ENCODE measurements around the gene PCNT.
A peak's percentile ranks its signal among the peaks of the same experiment; 100 is the strongest.

The PCNT gene

DNA sequence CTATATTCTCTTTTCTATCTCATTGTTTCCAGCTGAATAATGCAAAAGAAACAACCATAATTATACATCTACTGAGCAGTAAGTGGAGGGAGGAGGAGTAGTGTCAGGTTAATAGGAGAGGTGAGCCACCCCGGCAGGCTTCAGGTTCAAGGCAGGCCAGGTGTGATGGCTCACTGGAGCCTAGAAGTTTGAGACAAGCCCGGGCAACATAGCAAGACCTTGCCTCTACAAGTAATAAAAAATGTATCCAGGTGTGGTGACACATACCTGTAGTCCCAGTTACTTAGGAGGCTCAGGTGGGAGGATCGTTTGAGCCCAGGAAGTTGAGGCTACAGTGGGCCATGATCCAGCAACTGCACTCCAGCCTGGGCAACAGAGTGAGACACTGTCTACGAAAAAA, 132.8 kb downstream of the PCNT start:
- no peaks in the 10 kb centered on the region for H3K27me3 ChIP-seq (ENCODE audit: low read depth, low read length)
- no peak overlapping the region for H3K4me2 ChIP-seq (ENCODE audit: low read length)
- H3K4me1 ChIP-seq (ENCODE audit: low read length), result peaks cover 15% of the 10 kb centered on the region
- no peak overlapping the region for H3K4me3 ChIP-seq (ENCODE audit: low read length)
- H3K27ac ChIP-seq (ENCODE audit: low read length), result no peak overlapping the region
- H4K20me1 ChIP-seq (ENCODE audit: insufficient read depth, low read length), result no peaks in the 10 kb centered on the region
- H2AFZ ChIP-seq (ENCODE audit: low read depth, low read length), result no peak overlapping the region
- peaks cover 18% of the 10 kb centered on the region for H3K36me3 ChIP-seq (replicated peaks; ENCODE audit: low read depth, low read length)
- no peak for TF ChIP-seq EZH2phosphoT487 (IDR thresholded peaks at IDR 0.05; ENCODE audit: low read depth)
- TF ChIP-seq, protein P1, sequence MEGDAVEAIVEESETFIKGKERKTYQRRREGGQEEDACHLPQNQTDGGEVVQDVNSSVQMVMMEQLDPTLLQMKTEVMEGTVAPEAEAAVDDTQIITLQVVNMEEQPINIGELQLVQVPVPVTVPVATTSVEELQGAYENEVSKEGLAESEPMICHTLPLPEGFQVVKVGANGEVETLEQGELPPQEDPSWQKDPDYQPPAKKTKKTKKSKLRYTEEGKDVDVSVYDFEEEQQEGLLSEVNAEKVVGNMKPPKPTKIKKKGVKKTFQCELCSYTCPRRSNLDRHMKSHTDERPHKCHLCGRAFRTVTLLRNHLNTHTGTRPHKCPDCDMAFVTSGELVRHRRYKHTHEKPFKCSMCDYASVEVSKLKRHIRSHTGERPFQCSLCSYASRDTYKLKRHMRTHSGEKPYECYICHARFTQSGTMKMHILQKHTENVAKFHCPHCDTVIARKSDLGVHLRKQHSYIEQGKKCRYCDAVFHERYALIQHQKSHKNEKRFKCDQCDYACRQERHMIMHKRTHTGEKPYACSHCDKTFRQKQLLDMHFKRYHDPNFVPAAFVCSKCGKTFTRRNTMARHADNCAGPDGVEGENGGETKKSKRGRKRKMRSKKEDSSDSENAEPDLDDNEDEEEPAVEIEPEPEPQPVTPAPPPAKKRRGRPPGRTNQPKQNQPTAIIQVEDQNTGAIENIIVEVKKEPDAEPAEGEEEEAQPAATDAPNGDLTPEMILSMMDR (IDR thresholded peaks at IDR 0.05; ENCODE audit: low read depth, low read length), result no peak
- H3K79me2 ChIP-seq (ENCODE audit: low read length), result peaks cover 44% of the 10 kb centered on the region
- H3K9ac ChIP-seq (ENCODE audit: low read length), result no peak overlapping the region
- H3K9me3 ChIP-seq (ENCODE audit: insufficient read depth, low read length), result no peaks in the 10 kb centered on the region

DNA sequence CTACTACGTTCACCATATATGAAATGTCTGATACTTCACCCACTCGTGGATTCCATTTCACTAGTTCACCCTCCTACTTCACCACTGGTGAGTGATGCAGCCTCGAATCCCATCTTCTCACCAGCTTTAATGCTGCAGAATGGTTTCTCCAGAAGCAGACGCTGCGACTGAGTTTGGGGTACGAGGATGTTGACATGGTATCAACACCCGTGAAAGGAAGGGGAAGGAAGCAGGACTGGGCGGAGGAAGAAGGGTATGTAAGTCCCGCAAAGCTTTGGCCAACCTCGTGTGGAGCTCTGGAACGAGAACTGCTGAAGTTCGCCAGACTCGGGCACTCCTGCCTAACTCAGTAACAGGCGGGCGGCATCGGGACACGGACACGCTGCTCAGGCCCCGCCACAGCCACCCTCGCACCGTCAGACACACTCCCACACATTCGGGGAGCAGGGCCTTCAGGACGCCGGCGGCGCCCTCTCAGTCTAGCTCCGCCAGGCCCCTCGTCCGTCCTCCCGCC, 133.9 kb downstream of the PCNT start:
- TF ChIP-seq EZH2phosphoT487 (IDR thresholded peaks at IDR 0.05; ENCODE audit: low read depth), result no peak
- TF ChIP-seq, protein P1 (IDR thresholded peaks at IDR 0.05; ENCODE audit: low read depth, low read length), result no peak
- Histone ChIP-seq H3K79me2 (ENCODE audit: low read length) (peaks cover 44% of the 10 kb centered on the region), H3K9ac (ENCODE audit: low read length) (peak overlapping the region; percentile 97)

DNA sequence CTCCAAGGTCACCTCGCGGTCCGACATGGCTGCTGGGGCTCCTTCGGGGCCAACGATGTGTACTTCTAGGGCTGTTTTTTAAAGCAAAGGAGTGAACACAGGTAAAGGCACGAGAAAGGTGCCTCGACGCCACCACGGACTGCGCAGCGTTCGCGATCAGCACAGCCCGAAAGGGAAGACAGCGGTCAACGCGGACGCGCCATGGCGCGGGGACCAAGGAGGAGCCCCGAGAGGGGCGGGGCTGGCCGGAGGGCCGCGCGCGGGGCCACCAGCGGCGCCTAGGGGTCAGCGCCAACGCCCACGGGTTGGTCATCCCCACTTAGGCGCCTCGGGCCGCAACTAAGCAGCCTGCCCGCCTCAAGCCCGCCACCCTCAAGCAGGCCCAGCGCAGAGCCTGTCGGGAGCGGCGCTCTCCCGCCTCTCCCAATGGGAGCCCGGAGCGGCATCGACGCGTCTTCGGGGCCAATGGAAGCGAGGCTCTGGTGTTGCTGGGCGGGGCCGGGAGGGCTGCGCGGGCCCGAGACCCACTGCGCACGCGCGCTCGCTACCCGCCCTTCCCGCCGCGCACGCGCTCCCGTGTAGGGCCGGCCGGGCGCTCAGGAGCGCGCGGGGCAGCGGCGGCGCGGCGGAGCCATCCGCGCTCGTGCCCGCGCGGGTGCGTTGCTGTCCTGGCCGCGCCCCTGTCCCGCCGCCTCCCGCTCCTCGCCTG, 134.5 kb downstream of the PCNT start, which contains the start of gene DIP2A:
Gene DIP2A (plus strand): TSS at position 577 of the 709 bp plus-strand sequence. CDS start 241 bp downstream, outside the sequence.
- no peaks in the 10 kb centered on the region for H3K9me3 ChIP-seq (ENCODE audit: insufficient read depth, low read length)
- peak within 1 kb of the TSS; percentile 86 for H2AFZ ChIP-seq (ENCODE audit: low read depth, low read length)
- H3K27ac ChIP-seq (ENCODE audit: low read length), result peak within 1 kb of the TSS; percentile 62
- no peaks in the 10 kb centered on the region for H3K27me3 ChIP-seq (ENCODE audit: low read depth, low read length)
- H3K9ac ChIP-seq (ENCODE audit: low read length), result peak within 1 kb of the TSS; percentile 97
- H3K4me2 ChIP-seq (ENCODE audit: low read length), result peak within 1 kb of the TSS; percentile 99
- H3K4me1 ChIP-seq (ENCODE audit: low read length), result peaks cover 15% of the 10 kb centered on the region
- H3K36me3 ChIP-seq (replicated peaks; ENCODE audit: low read depth, low read length), result peaks cover 18% of the 10 kb centered on the region
- H4K20me1 ChIP-seq (ENCODE audit: insufficient read depth, low read length), result no peaks in the 10 kb centered on the region
- peak within 1 kb of the TSS; percentile 100 for H3K4me3 ChIP-seq (ENCODE audit: low read length)
- peaks cover 44% of the 10 kb centered on the region for H3K79me2 ChIP-seq (ENCODE audit: low read length)
- TF ChIP-seq, protein P1 (IDR thresholded peaks at IDR 0.05; ENCODE audit: low read depth, low read length), result no peak

More for the DNA sequence above, 133.9 kb downstream of the PCNT start:
- Histone ChIP-seq H3K4me3 (ENCODE audit: low read length) (peak overlapping the region; percentile 100), H3K9me3 (ENCODE audit: insufficient read depth, low read length) (no peaks in the 10 kb centered on the region), H3K27me3 (ENCODE audit: low read depth, low read length) (no peaks in the 10 kb centered on the region), H4K20me1 (ENCODE audit: insufficient read depth, low read length) (no peaks in the 10 kb centered on the region), H3K36me3 (replicated peaks; ENCODE audit: low read depth, low read length) (peaks cover 18% of the 10 kb centered on the region), H3K4me2 (ENCODE audit: low read length) (peak overlapping the region; percentile 99), H3K4me1 (ENCODE audit: low read length) (peaks cover 15% of the 10 kb centered on the region), H3K27ac (ENCODE audit: low read length) (peak overlapping the region; percentile 62), H2AFZ (ENCODE audit: low read depth, low read length) (peak overlapping the region; percentile 86)

DNA sequence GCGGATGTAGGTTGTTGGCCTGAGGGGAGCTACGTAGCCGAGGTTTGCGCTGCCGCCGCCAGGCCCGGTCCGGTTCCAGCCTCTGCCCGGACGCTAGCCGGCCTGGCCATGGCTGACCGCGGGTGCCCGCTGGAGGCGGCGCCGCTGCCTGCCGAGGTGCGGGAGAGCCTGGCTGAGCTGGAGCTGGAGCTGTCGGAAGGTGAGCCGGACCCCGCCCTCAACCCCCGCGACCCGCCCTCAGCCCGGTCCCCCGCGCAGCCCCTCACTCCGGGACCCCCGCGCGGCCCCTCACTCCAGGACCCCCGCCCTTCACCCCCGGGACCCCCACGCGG, 135.0 kb downstream of the PCNT start:
- peaks cover 44% of the 10 kb centered on the region for H3K79me2 ChIP-seq (ENCODE audit: low read length)
- H2AFZ ChIP-seq (ENCODE audit: low read depth, low read length), result no peak overlapping the region; the same call in 1 of the 2 replicates
- H3K36me3 ChIP-seq (replicated peaks; ENCODE audit: low read depth, low read length), result peaks cover 18% of the 10 kb centered on the region
- H3K4me2 ChIP-seq (ENCODE audit: low read length), result peak overlapping the region; percentile 81
- H3K27ac ChIP-seq (ENCODE audit: low read length), result peak overlapping the region; percentile 44
- H4K20me1 ChIP-seq (ENCODE audit: insufficient read depth, low read length), result no peaks in the 10 kb centered on the region
- no peaks in the 10 kb centered on the region for H3K27me3 ChIP-seq (ENCODE audit: low read depth, low read length)
- TF ChIP-seq, protein P1 (IDR thresholded peaks at IDR 0.05; ENCODE audit: low read depth, low read length), result no peak
- TF ChIP-seq EZH2phosphoT487 (IDR thresholded peaks at IDR 0.05; ENCODE audit: low read depth), result no peak
- H3K4me1 ChIP-seq (ENCODE audit: low read length), result peaks cover 15% of the 10 kb centered on the region
- peak overlapping the region; percentile 91 for H3K9ac ChIP-seq (ENCODE audit: low read length)
- H3K4me3 ChIP-seq (ENCODE audit: low read length), result peak overlapping the region; percentile 94
- no peaks in the 10 kb centered on the region for H3K9me3 ChIP-seq (ENCODE audit: insufficient read depth, low read length)

All from OCI-LY3 (cell line).